Hippocampal formation (tissue), 2 donors: Measurements from ENCODE around the gene ADCY2.

Source experiments
- DNase-seq, 2 donors: peaks; one replicate each; lab custom pipeline; 2025; lab: John Stamatoyannopoulos, UW

Gene ADCY2

GRCh38 chr5:7663808-7664207, 267.9 kb downstream of the ADCY2 start:
- no peak for DNase-seq

DNA sequence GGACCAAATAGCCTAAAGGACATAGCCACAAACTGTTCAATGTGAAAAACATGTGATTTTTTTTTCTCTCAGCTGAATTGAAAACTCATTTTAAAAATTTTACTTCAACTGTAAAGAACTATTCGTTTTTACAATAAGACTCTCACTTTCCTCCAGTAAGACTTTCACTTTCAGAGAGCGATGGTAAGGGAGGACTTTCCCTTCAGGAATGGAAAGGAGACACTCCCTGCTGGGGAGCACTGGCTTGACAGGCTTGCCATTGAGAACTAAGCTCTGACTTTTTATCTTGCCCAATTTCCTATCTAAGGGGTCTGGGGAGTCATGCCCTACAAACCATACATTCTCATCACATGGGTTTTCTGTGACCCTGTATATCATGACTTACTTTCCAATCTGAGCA, 268.3 kb downstream of the ADCY2 start:
- DNase-seq = no peak

GRCh38 chr5:7667216-7667767, 271.4 kb downstream of the ADCY2 start:
- no peak for DNase-seq

GRCh38 chr5:7668161-7668560, 272.2 kb downstream of the ADCY2 start:
- DNase-seq = no peak

DNA sequence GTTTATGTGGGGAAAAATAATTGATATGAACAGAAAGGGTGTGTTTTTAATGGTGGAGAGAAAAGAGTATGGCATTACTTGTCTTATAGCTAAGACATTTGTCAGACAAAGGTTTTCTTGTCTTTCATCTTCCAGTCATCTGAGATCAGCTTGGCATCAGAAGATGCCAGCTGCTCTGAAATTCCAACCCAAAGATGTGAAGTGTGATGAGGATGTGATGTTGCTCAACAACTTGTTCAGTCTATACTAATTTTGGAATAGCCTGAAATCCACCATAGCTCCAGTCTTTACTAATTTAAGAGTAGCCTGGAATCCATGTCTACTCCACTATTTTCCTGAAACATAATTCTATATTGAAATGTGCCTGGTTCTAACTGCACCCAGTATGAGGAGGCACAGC, 272.7 kb downstream of the ADCY2 start:
- DNase-seq = no peak

- DNase-seq = peak in 1 of 2 donors; percentile 32
Measured at GRCh38 chr5:7671381-7671993, 275.5 kb downstream of the ADCY2 start.

DNA sequence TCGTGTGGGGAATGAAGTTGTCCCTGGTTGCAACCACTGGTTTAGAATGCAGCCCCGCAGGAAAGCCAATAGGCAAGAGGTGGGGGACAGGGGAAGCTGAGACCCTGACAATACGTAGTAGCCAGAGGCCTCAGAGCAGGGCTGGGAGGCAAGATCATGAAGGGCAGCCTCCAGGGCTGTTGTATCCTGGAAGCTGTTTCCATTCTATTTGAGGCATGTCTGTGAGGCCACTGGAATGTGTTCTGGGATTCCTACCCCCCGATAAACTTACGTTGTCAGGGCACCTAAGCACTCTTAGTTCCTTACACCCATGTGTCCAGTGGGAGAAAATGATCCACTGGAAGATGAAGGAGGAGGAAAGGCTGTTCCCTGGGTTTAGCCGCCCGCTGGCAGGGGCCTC, 277.7 kb downstream of the ADCY2 start:
- DNase-seq = no peak

DNA sequence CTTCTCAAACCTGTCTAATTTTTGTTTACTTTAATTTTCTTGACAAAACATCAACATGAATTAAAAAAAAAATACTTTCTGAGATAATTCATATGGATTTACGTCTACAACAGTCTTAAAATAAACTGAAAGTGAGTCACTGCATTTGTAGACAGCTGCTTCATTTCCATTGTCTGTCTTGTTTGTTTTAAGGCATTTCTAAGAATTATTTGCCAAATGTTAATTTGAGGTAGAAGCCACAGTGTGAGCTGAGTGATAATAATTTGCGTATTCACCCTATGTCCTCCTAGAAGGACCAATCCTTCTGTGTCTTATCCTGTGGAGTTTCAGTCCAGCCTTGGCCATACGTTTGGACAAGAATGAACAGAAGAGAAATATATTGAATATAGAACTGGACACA, 280.5 kb downstream of the ADCY2 start:
- DNase-seq = no peak

DNA sequence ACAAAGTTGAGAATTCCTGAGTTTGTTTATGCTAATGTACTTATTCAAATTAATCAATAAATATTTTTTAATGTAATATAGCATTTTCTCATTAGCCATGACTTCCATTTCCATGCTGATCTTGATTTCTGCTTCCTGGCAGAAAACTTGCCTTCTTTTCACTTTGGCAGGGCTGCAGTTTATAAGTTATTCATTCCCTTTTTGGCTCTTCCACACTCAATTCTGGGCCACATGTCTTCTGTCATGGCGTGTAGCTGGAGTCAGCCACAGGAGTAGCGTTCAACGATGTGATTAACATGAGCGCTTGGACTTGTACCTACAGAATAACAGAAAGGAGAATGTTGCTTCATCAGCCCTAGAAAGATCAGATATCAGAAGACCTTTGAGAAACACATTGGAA, 282.1 kb downstream of the ADCY2 start:
- peak in 1 of 2 donors; percentile 24 for DNase-seq

GRCh38 chr5:7679663-7680062, 283.7 kb downstream of the ADCY2 start:
- no peak for DNase-seq

DNA sequence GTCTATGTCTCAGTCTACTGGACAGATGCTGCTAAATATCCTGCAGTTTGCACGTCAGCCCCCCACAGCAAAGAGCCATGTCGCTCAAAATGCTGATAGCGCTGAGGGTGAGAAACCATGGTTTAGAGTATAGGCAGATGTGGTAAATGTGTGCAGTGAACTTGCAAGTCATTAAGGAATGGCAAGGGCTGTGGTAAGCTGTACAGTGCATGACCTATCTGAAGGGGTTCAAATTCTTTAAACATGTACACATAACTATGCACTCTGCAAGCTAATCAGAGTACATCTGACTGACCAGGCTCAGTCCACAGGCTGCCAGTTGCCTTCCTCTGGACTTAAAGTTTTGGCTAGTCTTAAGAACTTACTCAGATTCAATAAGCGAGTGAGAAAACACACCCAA, 284.3 kb downstream of the ADCY2 start:
- no peak for DNase-seq

DNA sequence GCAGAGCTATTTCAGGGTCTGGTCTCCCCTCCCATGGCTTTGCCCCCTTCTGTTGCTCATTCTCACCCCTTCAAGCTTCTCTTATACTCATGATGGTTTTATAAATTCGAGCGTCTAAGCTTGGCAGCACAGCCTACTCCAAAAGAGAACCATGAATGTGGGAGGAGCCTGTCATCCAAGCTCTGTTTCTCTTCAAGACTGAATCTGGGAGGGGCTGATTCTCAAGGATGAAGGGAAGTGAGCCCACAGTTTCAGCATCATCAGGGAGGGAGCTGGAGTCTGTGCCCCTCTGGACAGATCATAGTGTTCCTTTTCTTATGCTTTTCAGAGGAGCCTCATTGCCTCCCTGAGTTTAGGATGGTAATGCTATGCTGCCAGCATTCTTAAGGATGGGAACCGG, 286.4 kb downstream of the ADCY2 start:
- no peak for DNase-seq

GRCh38 chr5:7683753-7684152, 287.8 kb downstream of the ADCY2 start:
- DNase-seq = no peak

- no peak for DNase-seq
Measured at GRCh38 chr5:7684826-7685225, 288.9 kb downstream of the ADCY2 start.

DNA sequence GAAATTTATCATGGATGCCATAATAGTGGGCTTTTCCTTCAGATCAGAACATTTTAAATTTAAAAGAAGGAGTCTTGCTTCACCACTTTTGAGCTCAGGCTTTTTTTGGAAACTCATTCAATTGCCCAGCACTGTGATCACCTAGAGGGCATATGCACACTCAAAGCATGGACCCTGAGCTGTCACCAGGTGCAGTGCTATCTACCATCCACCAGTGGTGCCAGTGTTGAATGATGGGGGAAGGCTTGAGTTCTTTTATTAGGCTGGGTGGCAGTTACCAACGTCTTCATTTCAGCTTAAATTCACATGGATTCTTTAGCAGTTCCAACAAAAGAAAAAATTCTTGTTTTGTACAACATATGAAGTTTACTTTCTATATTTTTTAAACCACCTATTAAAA, 290.9 kb downstream of the ADCY2 start:
- DNase-seq = no peak

GRCh38 chr5:7690557-7690956, 294.6 kb downstream of the ADCY2 start:
- no peak for DNase-seq

GRCh38 chr5:7705261-7705660, 309.3 kb downstream of the ADCY2 start:
- DNase-seq = no peak

- DNase-seq = no peak
Measured at GRCh38 chr5:7705736-7706135, 309.8 kb downstream of the ADCY2 start.

GRCh38 chr5:7706256-7706655, 310.3 kb downstream of the ADCY2 start:
- no peak for DNase-seq

DNA sequence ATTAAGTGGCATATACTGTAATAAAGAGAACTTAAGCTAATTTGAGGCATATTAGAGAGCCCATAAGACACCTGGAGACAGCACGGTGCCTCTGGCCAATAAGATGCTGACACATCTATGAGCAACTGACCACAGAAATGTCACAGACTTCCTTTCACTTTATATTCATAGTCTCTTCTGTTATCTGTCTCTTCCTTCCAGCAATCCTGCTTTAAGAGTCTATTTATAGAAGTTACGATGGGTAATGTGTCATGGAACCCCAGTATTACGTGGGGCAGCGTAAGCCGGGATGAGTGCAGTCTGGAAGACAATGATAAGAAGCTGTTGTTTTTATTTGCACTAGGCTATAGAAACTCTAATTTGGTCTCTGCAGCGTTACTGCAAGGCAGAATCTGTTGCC, 318.2 kb downstream of the ADCY2 start:
- DNase-seq = no peak

- DNase-seq = no peak
Measured at GRCh38 chr5:7714697-7715096, 318.8 kb downstream of the ADCY2 start.

- no peak for DNase-seq
Measured at GRCh38 chr5:7717691-7718090, 321.8 kb downstream of the ADCY2 start.

GRCh38 chr5:7728076-7728475, 332.1 kb downstream of the ADCY2 start:
- DNase-seq = no peak

GRCh38 chr5:7741415-7742065, 345.6 kb downstream of the ADCY2 start:
- no peak for DNase-seq
